Parathyroid adenoma (tissue), 2 donors: ENCODE results near the gene FAM180B.

Source experiments
- H2AFZ ChIP-seq: fragments of 300-600 bp; sonication (generic); one replicate; pipeline ENCODE4 v1.7.0; 2017; ENCODE audit warnings: antibody characterized with exemption, mild to moderate bottlenecking
- H3K27ac ChIP-seq: fragments of 300-600 bp; sonication (generic); one replicate; pipeline ENCODE4 v1.7.0; 2017
- H3K27me3 ChIP-seq: fragments of 300-600 bp; sonication (generic); one replicate; pipeline ENCODE4 v1.7.0; 2017; ENCODE audit warnings: low read length; ENCODE audit not compliant: control insufficient read depth, insufficient read depth
- H3K36me3 ChIP-seq: fragments of 300-600 bp; sonication (generic); one replicate; pipeline ENCODE4 v1.7.0; 2017; ENCODE audit warnings: low read length; ENCODE audit not compliant: control insufficient read depth, insufficient read depth
- H3K4me1 ChIP-seq: fragments of 300-600 bp; sonication (generic); one replicate; pipeline ENCODE4 v1.7.0; 2017; ENCODE audit warnings: control low read depth
- H3K4me2 ChIP-seq: fragments of 300-600 bp; sonication (generic); one replicate; pipeline ENCODE4 v1.7.0; 2017; ENCODE audit warnings: low read length
- H3K4me3 ChIP-seq: fragments of 300-600 bp; sonication (generic); one replicate; pipeline ENCODE4 v1.7.0; 2017; ENCODE audit warnings: low read depth, low read length
- H3K79me2 ChIP-seq: fragments of 300-600 bp; sonication (generic); one replicate; pipeline ENCODE4 v1.7.0; 2017; ENCODE audit warnings: control low read depth
- H3K9ac ChIP-seq: fragments of 300-600 bp; sonication (generic); one replicate; pipeline ENCODE4 v1.7.0; 2017; ENCODE audit warnings: mild to moderate bottlenecking
- H3K9me3 ChIP-seq: fragments of 300-600 bp; sonication (generic); one replicate; pipeline ENCODE4 v1.7.0; 2017; ENCODE audit warnings: low read length; ENCODE audit not compliant: control insufficient read depth
- TF ChIP-seq, protein P1 (sequence below): fragments of 300-600 bp; sonication (generic); IDR thresholded peaks from one replicate; pipeline ENCODE4 v1.7.0; 2017; ENCODE audit warnings: antibody characterized with exemption, mild to moderate bottlenecking
- donor health status: primary hyperparathyroidism.

FAM180B gene

DNA sequence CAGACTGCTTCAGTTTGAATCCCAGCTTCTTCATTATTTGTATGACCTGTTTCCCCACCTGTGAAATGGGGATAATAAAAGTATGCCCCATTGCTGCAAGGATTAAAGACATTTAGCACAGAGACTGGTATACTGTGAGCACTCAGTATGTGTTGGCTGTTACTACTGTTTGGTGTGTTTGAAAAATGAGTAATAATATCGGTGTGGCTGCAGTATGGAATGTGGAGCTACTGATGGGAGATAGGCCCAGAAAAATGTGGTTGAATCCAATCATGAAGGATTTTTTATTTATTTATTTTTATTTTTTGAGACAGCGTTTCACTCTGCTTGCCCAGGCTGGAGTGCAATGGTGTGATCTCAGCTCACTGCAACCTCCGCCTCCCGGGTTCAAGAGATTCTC lies 16.8 kb downstream of the FAM180B start:
- Histone ChIP-seq H3K4me2 (no peak overlapping the region), H3K4me3 (no peak overlapping the region), H3K9me3 (no peaks in the 10 kb centered on the region), H3K36me3 (no peaks in the 10 kb centered on the region), H3K4me1 (peaks cover 12% of the 10 kb centered on the region), H3K79me2 (no peaks in the 10 kb centered on the region), H3K27ac (no peak overlapping the region), H3K27me3 (no peaks in the 10 kb centered on the region), H2AFZ (no peak overlapping the region), H3K9ac (no peak overlapping the region)
- TF ChIP-seq, protein P1, sequence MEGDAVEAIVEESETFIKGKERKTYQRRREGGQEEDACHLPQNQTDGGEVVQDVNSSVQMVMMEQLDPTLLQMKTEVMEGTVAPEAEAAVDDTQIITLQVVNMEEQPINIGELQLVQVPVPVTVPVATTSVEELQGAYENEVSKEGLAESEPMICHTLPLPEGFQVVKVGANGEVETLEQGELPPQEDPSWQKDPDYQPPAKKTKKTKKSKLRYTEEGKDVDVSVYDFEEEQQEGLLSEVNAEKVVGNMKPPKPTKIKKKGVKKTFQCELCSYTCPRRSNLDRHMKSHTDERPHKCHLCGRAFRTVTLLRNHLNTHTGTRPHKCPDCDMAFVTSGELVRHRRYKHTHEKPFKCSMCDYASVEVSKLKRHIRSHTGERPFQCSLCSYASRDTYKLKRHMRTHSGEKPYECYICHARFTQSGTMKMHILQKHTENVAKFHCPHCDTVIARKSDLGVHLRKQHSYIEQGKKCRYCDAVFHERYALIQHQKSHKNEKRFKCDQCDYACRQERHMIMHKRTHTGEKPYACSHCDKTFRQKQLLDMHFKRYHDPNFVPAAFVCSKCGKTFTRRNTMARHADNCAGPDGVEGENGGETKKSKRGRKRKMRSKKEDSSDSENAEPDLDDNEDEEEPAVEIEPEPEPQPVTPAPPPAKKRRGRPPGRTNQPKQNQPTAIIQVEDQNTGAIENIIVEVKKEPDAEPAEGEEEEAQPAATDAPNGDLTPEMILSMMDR, result no peak

DNA sequence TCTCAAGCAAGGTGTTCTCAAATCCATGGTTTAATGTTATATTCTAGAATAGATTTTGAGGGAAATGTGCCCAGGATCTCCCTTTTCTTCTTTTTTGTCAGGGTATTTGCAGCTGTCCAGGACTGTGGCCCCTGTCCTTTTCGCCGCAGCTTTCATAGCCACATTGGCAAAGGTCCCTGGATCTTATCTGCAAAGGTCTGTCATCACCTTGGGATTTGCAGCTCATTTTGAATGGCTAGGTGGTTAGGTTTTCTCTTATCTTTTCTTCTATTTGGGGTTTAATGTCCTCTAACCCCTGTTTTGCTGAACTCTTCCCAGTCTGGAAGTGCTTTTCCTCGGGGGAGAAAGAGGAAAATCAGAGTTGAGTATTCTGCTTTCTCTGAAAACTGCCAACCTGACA lies 19.4 kb downstream of the FAM180B start:
- Histone ChIP-seq H3K9ac (no peak overlapping the region), H3K9me3 (no peaks in the 10 kb centered on the region), H3K4me2 (peak overlapping the region; percentile 42), H3K27ac (peak overlapping the region; percentile 32), H3K79me2 (no peaks in the 10 kb centered on the region), H3K36me3 (no peaks in the 10 kb centered on the region), H3K4me1 (peaks cover 2% of the 10 kb centered on the region), H2AFZ (no peak overlapping the region), H3K4me3 (no peak overlapping the region), H3K27me3 (no peaks in the 10 kb centered on the region)
- TF ChIP-seq, protein P1, result no peak

DNA sequence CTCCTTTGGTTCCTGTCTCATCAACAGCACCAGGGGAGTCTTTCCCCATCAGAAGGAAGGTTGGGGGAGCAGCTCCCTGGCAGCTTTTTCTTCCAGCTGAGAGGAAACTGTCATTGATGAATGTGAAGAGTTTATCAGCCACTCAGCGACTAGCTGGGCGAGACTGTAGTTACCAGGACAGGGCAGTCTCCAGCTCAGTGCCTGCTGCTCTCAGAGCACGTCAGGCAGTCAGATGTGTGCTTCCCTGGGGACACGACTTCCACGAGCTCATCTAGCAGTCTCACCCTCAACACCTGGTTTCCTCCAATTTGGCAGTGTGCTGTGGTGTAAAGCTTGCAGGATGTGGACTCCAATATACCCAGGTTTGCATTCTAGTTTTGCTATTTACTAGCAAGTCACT lies 20.3 kb downstream of the FAM180B start:
- Histone ChIP-seq H3K36me3 (no peaks in the 10 kb centered on the region), H3K4me1 (peaks cover 2% of the 10 kb centered on the region), H3K9ac (no peak overlapping the region), H3K4me2 (peak overlapping the region; percentile 42), H2AFZ (no peak overlapping the region), H3K27ac (peak overlapping the region; percentile 32), H3K4me3 (no peak overlapping the region), H3K79me2 (no peaks in the 10 kb centered on the region), H3K9me3 (no peaks in the 10 kb centered on the region), H3K27me3 (no peaks in the 10 kb centered on the region)
- TF ChIP-seq, protein P1, result no peak

DNA sequence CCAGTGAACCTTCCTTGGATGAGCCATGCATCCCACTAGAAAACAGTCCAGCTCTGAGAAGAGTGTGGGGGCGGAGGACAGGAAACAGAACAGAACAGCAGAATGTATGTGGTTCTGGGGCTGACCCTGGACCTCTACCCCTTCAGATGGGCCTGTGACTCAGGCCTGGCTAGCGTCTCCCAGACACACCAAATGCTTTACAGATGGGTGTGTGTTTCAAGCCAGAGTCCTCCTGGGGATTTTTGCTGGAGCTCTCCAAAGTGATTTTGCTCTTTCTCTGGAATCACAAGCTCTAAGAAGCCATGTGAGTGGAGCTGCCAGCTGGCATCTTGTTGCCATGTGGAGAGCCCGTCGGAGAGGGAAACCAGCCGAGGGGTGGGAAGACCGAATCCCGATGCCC lies 20.9 kb downstream of the FAM180B start:
- H3K4me1 ChIP-seq, result peaks cover 2% of the 10 kb centered on the region
- no peaks in the 10 kb centered on the region for H3K9me3 ChIP-seq
- no peaks in the 10 kb centered on the region for H3K79me2 ChIP-seq
- TF ChIP-seq, protein P1, result no peak
- no peaks in the 10 kb centered on the region for H3K36me3 ChIP-seq
- no peaks in the 10 kb centered on the region for H3K27me3 ChIP-seq
- H3K27ac ChIP-seq, result no peak overlapping the region
- no peak overlapping the region for H3K4me2 ChIP-seq
- H3K9ac ChIP-seq, result no peak overlapping the region
- H2AFZ ChIP-seq, result no peak overlapping the region
- no peak overlapping the region for H3K4me3 ChIP-seq

DNA sequence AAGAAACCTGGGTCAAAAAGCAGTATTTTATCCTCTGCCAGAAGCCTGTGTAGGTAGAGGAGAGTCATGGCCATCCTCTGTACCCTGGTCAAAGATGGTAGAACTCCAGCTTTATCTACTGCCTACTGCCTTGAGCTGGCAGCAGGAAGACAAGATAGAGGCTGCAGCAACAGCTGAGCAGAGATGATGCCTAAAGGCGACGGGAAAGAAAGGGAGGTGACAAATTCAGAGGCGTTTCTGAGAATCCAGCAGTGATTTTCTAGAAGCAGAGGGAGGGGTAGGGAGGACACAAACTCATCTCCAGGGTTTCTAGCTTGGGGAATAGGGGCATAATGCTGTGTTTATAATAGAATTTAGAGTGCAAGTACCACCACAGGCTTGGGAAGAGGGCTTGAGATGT lies 23.2 kb downstream of the FAM180B start:
- TF ChIP-seq, protein P1, result no peak

More for the DNA sequence above, 23.2 kb downstream of the FAM180B start:
- H3K9me3 ChIP-seq, result no peaks in the 10 kb centered on the region
- no peak overlapping the region for H2AFZ ChIP-seq
- no peak overlapping the region for H3K27ac ChIP-seq
- no peak overlapping the region for H3K4me3 ChIP-seq
- H3K9ac ChIP-seq, result no peak overlapping the region
- H3K79me2 ChIP-seq, result no peaks in the 10 kb centered on the region
- H3K4me1 ChIP-seq, result peaks cover 2% of the 10 kb centered on the region
- no peaks in the 10 kb centered on the region for H3K36me3 ChIP-seq
- no peaks in the 10 kb centered on the region for H3K27me3 ChIP-seq
- H3K4me2 ChIP-seq, result no peak overlapping the region
